H9 (cell line): ENCODE results near the gene MSI1. TPM values are rescaled to one million over a fixed set of nuclear protein-coding genes. Genes with fewer than 3 reads are reported as not detected.

Source experiments
- DNase-seq: peaks from one replicate; pipeline ENCODE4 v3.0.0-alpha.2; 2017
- H2AFZ ChIP-seq: one replicate; pipeline ENCODE4 v1.6.1; 2013; ENCODE audit warnings: mild to moderate bottlenecking, low read length, control low read depth, moderate library complexity
- H2AK5ac ChIP-seq: 2 replicates; pipeline ENCODE4 v1.6.1; 2013; ENCODE audit warnings: low read length, control low read depth, mixed read lengths; ENCODE audit not compliant: insufficient read length
- H2BK120ac ChIP-seq: one replicate; pipeline ENCODE4 v1.6.1; 2013; ENCODE audit warnings: low read depth, mild to moderate bottlenecking, low read length, control low read depth, inconsistent platforms; ENCODE audit not compliant: poor library complexity, severe bottlenecking
- H2BK12ac ChIP-seq: 2 replicates; pipeline ENCODE4 v1.6.1; 2013; ENCODE audit warnings: low read length, control low read depth, mixed read lengths, low read depth; ENCODE audit not compliant: insufficient read length
- H2BK15ac ChIP-seq: 2 replicates; pipeline ENCODE4 v1.6.1; 2013; ENCODE audit warnings: low read depth, low read length, control low read depth
- H2BK20ac ChIP-seq: one replicate; pipeline ENCODE4 v1.6.1; 2013; ENCODE audit warnings: low read depth, mild to moderate bottlenecking, low read length, control low read depth, inconsistent platforms; ENCODE audit not compliant: poor library complexity, severe bottlenecking
- H2BK5ac ChIP-seq: 2 replicates; pipeline ENCODE4 v1.6.1; 2013; ENCODE audit warnings: low read length, control low read depth, mixed read lengths; ENCODE audit not compliant: insufficient read length
- H3K14ac ChIP-seq: 2 replicates; pipeline ENCODE4 v1.6.1; 2013; ENCODE audit warnings: low read length, control low read depth; ENCODE audit not compliant: insufficient read depth
- H3K18ac ChIP-seq: 2 replicates; pipeline ENCODE4 v1.6.1; 2013; ENCODE audit warnings: low read depth, mild to moderate bottlenecking, mixed read lengths, low read length, control low read depth; ENCODE audit not compliant: insufficient read length
- H3K23ac ChIP-seq: 2 replicates; pipeline ENCODE4 v1.6.1; 2013; ENCODE audit warnings: low read length, control low read depth, mixed read lengths, low read depth; ENCODE audit not compliant: insufficient read length
- H3K23me2 ChIP-seq: 2 replicates; pipeline ENCODE4 v1.6.1; 2013; ENCODE audit warnings: low read depth, mild to moderate bottlenecking, mixed read lengths, low read length, control low read depth; ENCODE audit not compliant: insufficient read length, poor library complexity, severe bottlenecking
- H3K27ac ChIP-seq: 2 replicates; pipeline ENCODE4 v1.5.1; 2013; ENCODE audit warnings: low read length, control low read depth, mixed read lengths, low read depth; ENCODE audit not compliant: insufficient read length
- H3K27me3 ChIP-seq: 2 replicates; pipeline ENCODE4 v1.6.1; 2013; ENCODE audit warnings: low read length, control low read depth, inconsistent platforms; ENCODE audit not compliant: insufficient read depth
- H3K4ac ChIP-seq: 2 replicates; pipeline ENCODE4 v1.6.1; 2013; ENCODE audit warnings: low read depth, mild to moderate bottlenecking, control low read depth, inconsistent platforms, low read length, moderate library complexity
- H3K4me1 ChIP-seq: 2 replicates; pipeline ENCODE4 v1.6.1; 2013; ENCODE audit warnings: low read length, control low read depth, inconsistent platforms; ENCODE audit not compliant: insufficient read depth
- H3K4me2 ChIP-seq: 2 replicates; pipeline ENCODE4 v1.6.1; 2013; ENCODE audit warnings: low read length, control low read depth, mixed read lengths; ENCODE audit not compliant: insufficient read length, insufficient read depth
- H3K56ac ChIP-seq: 2 replicates; pipeline ENCODE4 v1.6.1; 2013; ENCODE audit warnings: low read depth, mild to moderate bottlenecking, mixed read lengths, low read length, control low read depth; ENCODE audit not compliant: insufficient read length
- H3K79me1 ChIP-seq: 2 replicates; pipeline ENCODE4 v1.6.1; 2013; ENCODE audit warnings: low read depth, mild to moderate bottlenecking, moderate library complexity, low read length, control low read depth, inconsistent platforms; ENCODE audit not compliant: insufficient read depth, poor library complexity, severe bottlenecking
- H3K79me2 ChIP-seq: 2 replicates; pipeline ENCODE4 v1.6.1; 2013; ENCODE audit warnings: low read length, control low read depth, inconsistent platforms; ENCODE audit not compliant: insufficient read depth
- H3K9ac ChIP-seq: 2 replicates; pipeline ENCODE4 v1.6.1; 2013; ENCODE audit warnings: low read length, control low read depth, mixed read lengths; ENCODE audit not compliant: insufficient read length; ENCODE audit errors: extremely low read depth
- H3K9me3 ChIP-seq: one replicate; pipeline ENCODE4 v1.6.1; 2013; ENCODE audit warnings: low read depth, low read length, inconsistent platforms; ENCODE audit not compliant: control insufficient read depth
- H3T11ph ChIP-seq: one replicate; pipeline ENCODE4 v1.6.1; 2013; ENCODE audit warnings: mild to moderate bottlenecking, low read length, control low read depth, inconsistent platforms
- H4K20me1 ChIP-seq: one replicate; pipeline ENCODE4 v1.6.1; 2013; ENCODE audit not compliant: control insufficient read depth, insufficient read length, insufficient read depth
- H4K5ac ChIP-seq: 2 replicates; pipeline ENCODE4 v1.6.1; 2013; ENCODE audit warnings: low read depth, mild to moderate bottlenecking, mixed read lengths, low read length, control low read depth; ENCODE audit not compliant: insufficient read length
- H4K8ac ChIP-seq: replicated peaks from 2 replicates; pipeline ENCODE4 v1.6.1; 2013; ENCODE audit warnings: low read length, control low read depth, mixed read lengths, low read depth; ENCODE audit not compliant: insufficient read length
- H4K91ac ChIP-seq: 2 replicates; pipeline ENCODE4 v1.6.1; 2013; ENCODE audit warnings: low read depth, mild to moderate bottlenecking, moderate library complexity, mixed read lengths, low read length, control low read depth; ENCODE audit not compliant: insufficient read length
- H3K27ac Mint-ChIP-seq, 3 experiments: 2 replicates in 2 of 3; 3 replicates in 1 of 3; pipeline ENCODE4 v1.8.0; 2020 to 2021; ENCODE audit warnings: mixed read lengths in 3 of 3, mild to moderate bottlenecking in 1 of 3, moderate library complexity in 1 of 3
- H3K27me3 Mint-ChIP-seq: 2 replicates; pipeline ENCODE4 v1.8.0; 2021; ENCODE audit warnings: low read depth, mild to moderate bottlenecking, moderate library complexity, mixed read lengths
- H3K36me3 Mint-ChIP-seq, 3 experiments: 2 replicates in 2 of 3; 3 replicates in 1 of 3; pipeline ENCODE4 v1.8.0; 2020 to 2021; ENCODE audit warnings: low read depth in 3 of 3, mixed read lengths in 3 of 3; ENCODE audit not compliant: insufficient read depth in 1 of 3
- H3K4me1 Mint-ChIP-seq, 2 experiments: 2 replicates each; pipeline ENCODE4 v1.8.0; 2020; ENCODE audit warnings: mixed read lengths in 2 of 2
- H3K4me3 Mint-ChIP-seq, 2 experiments: 2 replicates in 1 of 2; 3 replicates in 1 of 2; pipeline ENCODE4 v1.8.0; 2020 to 2021; ENCODE audit warnings: mild to moderate bottlenecking in 2 of 2, mixed read lengths in 2 of 2, moderate library complexity in 1 of 2
- H3K9me3 Mint-ChIP-seq, 2 experiments: 2 replicates in 1 of 2; 3 replicates in 1 of 2; pipeline ENCODE4 v1.8.0; 2020; ENCODE audit warnings: mild to moderate bottlenecking in 2 of 2, mixed read lengths in 2 of 2, moderate library complexity in 1 of 2
- CTCF ChIP-seq: fragments of 200-600 bp; sonication (generic); conservative IDR thresholded peaks from 3 replicates; pipeline ENCODE4 v1.8.0; 2021; ENCODE audit warnings: antibody characterized with exemption, mild to moderate bottlenecking
- WGBS: extraction: QIAGEN DNeasy Blood & Tissue Kit; methylation state at CpG from one replicate; pipeline ENCODE4 v1.1.7; 2013; ENCODE audit warnings: missing lambda C conversion rate, low lambda C conversion rate, mixed read lengths; ENCODE audit not compliant: insufficient read length; ENCODE audit errors: extremely low coverage; 5-methylcytosine and 5-hydroxymethylcytosine counted together
- total RNA-seq: library from RNA; stranded (reverse); gene quantifications from 2 replicates; pipeline ENCODE4 v1.2.1, GENCODE V29; 2021

Gene MSI1
- total RNA-seq, 1 experiment from 2014 or later: 91.5 TPM

DNA sequence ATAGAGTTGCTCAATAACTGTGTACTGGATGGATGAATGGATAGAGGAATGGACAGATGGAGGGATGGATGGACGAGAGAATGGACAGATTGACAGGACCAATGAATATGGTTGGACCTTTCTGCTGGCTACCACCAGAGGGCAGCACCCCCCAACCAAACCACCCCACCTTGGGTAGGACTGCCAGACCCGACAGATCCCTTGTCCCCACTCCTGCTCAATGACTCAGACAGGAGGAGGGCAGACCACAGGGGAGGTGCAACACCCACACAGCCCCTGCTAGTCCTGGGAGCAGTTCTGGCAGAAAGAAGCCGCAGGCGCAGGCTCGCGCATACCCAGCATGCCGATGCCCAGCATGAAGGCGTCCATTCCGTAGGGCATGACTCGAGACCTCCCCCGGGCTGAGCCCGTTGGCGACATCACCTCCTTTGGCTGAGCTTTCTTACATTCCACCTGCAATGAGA is 12.4 kb downstream of the MSI1 start:
- H2BK20ac ChIP-seq: no peak overlapping the region
- no peak overlapping the region for H3K23ac ChIP-seq
- Mint-ChIP-seq H3K4me1 (peaks cover 36 to 37% of the 10 kb centered on the region in 2 experiments), H3K36me3 (peaks cover 42 to 83% (median 80%) of the 10 kb centered on the region in 3 experiments), H3K9me3 (no peaks in the 10 kb centered on the region), H3K27me3 (no peaks in the 10 kb centered on the region; the same call in 1 of the 2 replicates), H3K27ac (peak overlapping the region in 1 of 3 experiments; percentile 24; a peak in 2 of 7 replicates), H3K4me3 (no peak overlapping the region)
- H4K20me1 ChIP-seq: no peaks in the 10 kb centered on the region
- no peak overlapping the region for H3K4me2 ChIP-seq
- H2BK12ac ChIP-seq: no peak overlapping the region
- H4K5ac ChIP-seq: no peak overlapping the region
- H2BK5ac ChIP-seq: no peak overlapping the region
- H3K79me1 ChIP-seq: no peaks in the 10 kb centered on the region
- H2AK5ac ChIP-seq: no peak overlapping the region
- H3K27ac ChIP-seq: no peak overlapping the region
- H3K14ac ChIP-seq: no peak overlapping the region
- H4K91ac ChIP-seq: no peak overlapping the region
- peak; percentile 93 for DNase-seq
- H2AFZ ChIP-seq: no peak overlapping the region
- H3K79me2 ChIP-seq: no peaks in the 10 kb centered on the region
- no peak overlapping the region for H3K18ac ChIP-seq
- no peak overlapping the region for H4K8ac ChIP-seq
- H2BK120ac ChIP-seq: no peak overlapping the region
- H3K4ac ChIP-seq: no peak overlapping the region
- H3K4me1 ChIP-seq: peaks cover 6% of the 10 kb centered on the region; the same call in 1 of the 2 replicates
- no peaks in the 10 kb centered on the region for H3K27me3 ChIP-seq
- no peak overlapping the region for H3T11ph ChIP-seq
- no CpG with 5 or more reads among the region's 13 CpGs for WGBS
- no peaks in the 10 kb centered on the region for H3K23me2 ChIP-seq
- no peak overlapping the region for H3K56ac ChIP-seq
- peak; percentile 93 for TF ChIP-seq CTCF
- no peak overlapping the region for H3K9ac ChIP-seq
- no peaks in the 10 kb centered on the region for H3K9me3 ChIP-seq
- no peak overlapping the region for H2BK15ac ChIP-seq
